ENCODE results near the gene LY6G6C.

Gene LY6G6C

GRCh38 chr6:31762878-31763618 is 41.5 kb upstream of the LY6G6C start:
- TF ChIP-seq RAD21 (IDR thresholded peaks at IDR 0.05; ENCODE audit: low read depth) (no peak), USF1 (IDR thresholded peaks at IDR 0.05) (no peak), ZBTB7A (IDR thresholded peaks at IDR 0.05; ENCODE audit: low read depth) (no peak), NFIC (IDR thresholded peaks at IDR 0.05) (no peak), CREB1 (IDR thresholded peaks at IDR 0.05; ENCODE audit: low read depth) (no peak), TEAD4 (IDR thresholded peaks at IDR 0.05) (no peak), CEBPB (IDR thresholded peaks at IDR 0.05) (no peak), EGR1 (IDR thresholded peaks at IDR 0.05) (no peak), TAF1 (IDR thresholded peaks at IDR 0.05; ENCODE audit: low read depth) (no peak), YY1 (IDR thresholded peaks at IDR 0.05; ENCODE audit: low read depth) (no peak), MAX (IDR thresholded peaks at IDR 0.05) (no peak), EP300 (IDR thresholded peaks at IDR 0.05; ENCODE audit: borderline replicate concordance) (no peak), FOXM1 (IDR thresholded peaks at IDR 0.05; ENCODE audit: borderline replicate concordance, low read depth) (no peak)

GRCh38 chr6:31762356-31762755 is 40.8 kb upstream of the LY6G6C start, which contains the start of gene SAPCD1:
TSS of gene SAPCD1 (plus strand) at chr6:31762656. CDS start at chr6:31763055, 399 bp downstream.
- no peak for TF ChIP-seq MAX (IDR thresholded peaks at IDR 0.05)
- no peak for TF ChIP-seq TEAD4 (IDR thresholded peaks at IDR 0.05)
- no peak for TF ChIP-seq USF1 (IDR thresholded peaks at IDR 0.05)
- TF ChIP-seq TCF12 (IDR thresholded peaks at IDR 0.05; ENCODE audit: low read depth) = no peak
- TF ChIP-seq NFIC (IDR thresholded peaks at IDR 0.05) = no peak
- no peak for TF ChIP-seq ZBTB7A (IDR thresholded peaks at IDR 0.05; ENCODE audit: low read depth)
- TF ChIP-seq TAF1 (IDR thresholded peaks at IDR 0.05; ENCODE audit: low read depth) = no peak
- no peak for TF ChIP-seq REST (IDR thresholded peaks at IDR 0.05; ENCODE audit: low read depth)
- TF ChIP-seq FOXM1 (IDR thresholded peaks at IDR 0.05; ENCODE audit: borderline replicate concordance, low read depth) = no peak

- TF ChIP-seq YY1 (IDR thresholded peaks at IDR 0.05; ENCODE audit: low read depth) (no peak), ZBTB7A (IDR thresholded peaks at IDR 0.05; ENCODE audit: low read depth) (no peak), TEAD4 (IDR thresholded peaks at IDR 0.05) (no peak), TAF1 (IDR thresholded peaks at IDR 0.05; ENCODE audit: low read depth) (no peak), CEBPB (IDR thresholded peaks at IDR 0.05) (no peak), NFIC (IDR thresholded peaks at IDR 0.05) (no peak), USF1 (IDR thresholded peaks at IDR 0.05) (no peak), EP300 (IDR thresholded peaks at IDR 0.05; ENCODE audit: borderline replicate concordance) (no peak), FOXM1 (IDR thresholded peaks at IDR 0.05; ENCODE audit: borderline replicate concordance, low read depth) (no peak)
These were observed 39.8 kb upstream of the LY6G6C start for GRCh38 chr6:31761343-31761742.

GRCh38 chr6:31760790-31761189 is 39.2 kb upstream of the LY6G6C start:
- TF ChIP-seq FOXM1 (IDR thresholded peaks at IDR 0.05; ENCODE audit: borderline replicate concordance, low read depth) (no peak), NFIC (IDR thresholded peaks at IDR 0.05) (no peak), CEBPB (IDR thresholded peaks at IDR 0.05) (no peak), USF1 (IDR thresholded peaks at IDR 0.05) (no peak), TCF12 (IDR thresholded peaks at IDR 0.05; ENCODE audit: low read depth) (no peak), EGR1 (IDR thresholded peaks at IDR 0.05) (no peak), MAX (IDR thresholded peaks at IDR 0.05) (no peak), YY1 (IDR thresholded peaks at IDR 0.05; ENCODE audit: low read depth) (no peak), REST (IDR thresholded peaks at IDR 0.05; ENCODE audit: low read depth) (no peak), CREB1 (IDR thresholded peaks at IDR 0.05; ENCODE audit: low read depth) (no peak), TAF1 (IDR thresholded peaks at IDR 0.05; ENCODE audit: low read depth) (no peak), EP300 (IDR thresholded peaks at IDR 0.05; ENCODE audit: borderline replicate concordance) (no peak), ZBTB7A (IDR thresholded peaks at IDR 0.05; ENCODE audit: low read depth) (no peak), TEAD4 (IDR thresholded peaks at IDR 0.05) (no peak), RAD21 (IDR thresholded peaks at IDR 0.05; ENCODE audit: low read depth) (no peak)
